Measurements from ENCODE around the gene AVL9. TPM values are rescaled to one million over a fixed set of nuclear protein-coding genes. Genes with fewer than 3 reads are reported as not detected.

The AVL9 gene
- total RNA-seq, 1 experiment from 2014 or later = 50.6 TPM

DNA sequence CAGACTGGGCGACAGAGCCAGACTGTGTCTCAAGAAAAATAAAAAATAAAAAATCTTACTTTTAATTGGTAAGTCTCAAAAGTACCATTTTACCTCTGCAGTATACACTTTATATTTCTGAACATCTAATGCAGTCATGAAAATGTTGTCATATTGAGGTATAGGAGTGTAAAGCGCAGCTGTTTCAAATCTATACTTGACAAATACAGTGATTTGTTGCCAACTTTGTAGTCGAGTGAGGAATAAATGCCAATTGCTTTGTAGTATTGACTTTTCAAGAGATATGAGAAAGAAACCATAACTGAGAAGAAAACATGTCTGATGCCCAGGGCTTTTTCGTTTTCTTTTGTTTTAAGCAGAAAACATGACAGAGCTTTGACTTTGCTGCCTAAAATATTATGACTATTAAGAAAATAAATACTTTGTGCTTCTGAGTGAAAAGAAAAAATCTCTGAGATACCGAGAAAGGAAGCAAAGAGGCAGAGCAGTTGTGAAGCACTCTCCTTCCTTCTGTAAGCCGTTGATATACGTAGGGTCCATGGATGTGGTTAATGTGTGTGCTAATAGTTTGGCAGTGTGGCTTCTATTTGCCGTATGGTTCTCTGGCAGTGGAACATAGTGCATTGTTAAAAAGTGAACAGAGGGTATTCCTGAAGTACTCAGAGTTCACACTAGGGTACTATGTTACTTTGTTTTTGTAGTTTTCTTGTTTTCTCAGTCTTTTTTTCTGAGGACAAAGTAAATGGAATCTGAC, 38.2 kb downstream of the AVL9 start:
- no peak for DNase-seq (ENCODE audit: low read depth)

DNA sequence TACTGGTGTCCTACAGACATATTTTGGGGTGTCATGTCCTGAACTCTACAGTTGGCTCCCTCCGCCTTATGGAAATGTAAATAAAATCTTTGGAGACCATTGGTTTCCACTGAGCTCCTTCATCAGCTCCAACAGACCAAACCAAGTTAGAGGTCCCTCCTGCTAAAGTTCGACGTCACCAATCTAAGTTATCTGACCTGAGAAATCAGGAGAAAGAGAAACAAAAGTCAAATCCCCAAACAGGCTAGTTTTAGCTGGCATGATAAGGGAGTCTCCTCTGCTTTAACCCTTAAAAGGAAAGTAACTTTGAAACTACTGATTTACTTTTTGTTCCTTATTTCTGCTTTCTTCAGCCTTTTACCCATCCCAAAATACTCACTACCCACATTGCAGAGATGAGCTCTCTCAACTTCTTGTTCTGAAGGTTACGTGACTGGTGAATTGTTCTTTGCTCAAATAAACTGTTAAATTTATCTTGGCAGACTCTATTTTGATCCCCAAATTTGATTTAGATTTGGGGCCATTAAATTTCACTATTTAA, 39.9 kb downstream of the AVL9 start:
- DNase-seq (ENCODE audit: low read depth) = no peak

DNA sequence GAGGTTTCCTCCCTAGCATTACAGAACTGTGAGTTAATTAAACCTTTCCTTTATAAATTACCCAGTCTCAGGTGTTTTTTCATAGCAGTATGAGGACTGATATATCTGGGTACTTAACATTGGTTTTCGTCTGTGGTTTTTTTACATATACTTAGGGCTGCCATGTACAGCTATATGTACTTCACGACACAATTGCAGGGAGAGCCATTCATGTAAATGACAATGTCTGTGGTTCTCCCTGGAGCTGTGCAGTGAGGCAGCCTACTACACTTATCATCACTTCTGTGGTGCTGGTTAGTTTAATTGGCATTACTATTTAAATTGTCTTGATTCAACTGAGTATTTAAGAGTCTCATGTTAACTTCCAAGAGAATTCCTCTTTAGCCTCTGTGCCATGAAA, 40.7 kb downstream of the AVL9 start:
- DNase-seq (ENCODE audit: low read depth) = peak; percentile 8

DNA sequence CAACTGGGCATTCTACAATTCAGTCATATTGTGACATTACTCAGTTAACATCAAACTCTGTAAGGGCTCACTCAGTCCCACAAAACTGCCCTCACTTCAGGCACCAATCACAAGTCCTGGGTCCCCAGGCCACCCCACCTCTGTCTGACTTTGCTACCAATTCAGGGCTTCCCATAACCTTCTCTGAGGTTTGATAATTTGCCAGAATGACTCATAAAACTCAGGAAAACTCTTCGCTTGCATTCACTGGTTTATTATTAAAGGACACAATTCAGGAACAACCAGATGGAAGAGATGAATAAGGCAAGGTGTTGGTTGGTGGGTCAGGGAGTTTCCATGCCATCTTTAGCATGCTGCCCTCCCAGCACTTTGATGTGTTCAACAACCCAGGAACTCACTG, 41.3 kb downstream of the AVL9 start:
- peak; percentile 93 for DNase-seq (ENCODE audit: low read depth)

DNA sequence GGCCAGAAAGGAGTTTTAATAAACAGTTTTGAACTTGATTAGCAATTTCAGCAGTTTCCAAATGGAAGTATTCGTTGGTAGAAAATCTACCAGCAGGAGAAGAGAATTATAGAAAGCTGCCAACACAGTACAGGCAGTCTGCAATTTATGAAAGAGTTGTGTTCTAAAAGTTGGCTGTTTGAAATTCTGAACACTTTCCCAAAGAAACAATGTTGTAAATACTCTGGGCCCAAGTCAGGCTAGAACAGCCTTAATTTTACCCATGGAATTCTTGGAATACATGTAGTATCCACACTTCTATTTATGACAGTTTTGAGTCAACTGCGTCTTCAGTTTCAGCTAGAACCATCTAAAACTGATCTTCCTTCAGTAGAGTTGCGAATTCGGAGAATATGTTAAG, 42.5 kb downstream of the AVL9 start:
- no peak for DNase-seq (ENCODE audit: low read depth)

DNA sequence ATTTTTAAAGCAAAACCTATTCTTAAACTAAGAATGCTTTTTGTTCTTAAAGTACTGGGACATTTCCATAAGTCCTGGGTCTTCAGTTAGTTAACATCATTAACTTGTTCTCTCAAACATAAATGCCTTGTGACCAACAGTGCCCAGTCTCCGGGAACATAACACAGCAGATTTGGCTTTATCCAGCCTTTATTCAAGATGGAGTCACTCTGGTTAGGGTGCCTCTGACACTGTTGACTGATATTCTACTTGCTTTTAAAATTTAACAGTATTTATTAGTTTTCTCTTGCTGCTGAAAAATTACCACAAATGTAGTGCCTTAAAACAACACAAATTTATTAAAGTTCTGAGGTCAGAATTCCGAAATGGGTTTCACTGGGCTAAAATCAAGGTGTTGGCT, 44.1 kb downstream of the AVL9 start:
- DNase-seq (ENCODE audit: low read depth) = no peak

DNA sequence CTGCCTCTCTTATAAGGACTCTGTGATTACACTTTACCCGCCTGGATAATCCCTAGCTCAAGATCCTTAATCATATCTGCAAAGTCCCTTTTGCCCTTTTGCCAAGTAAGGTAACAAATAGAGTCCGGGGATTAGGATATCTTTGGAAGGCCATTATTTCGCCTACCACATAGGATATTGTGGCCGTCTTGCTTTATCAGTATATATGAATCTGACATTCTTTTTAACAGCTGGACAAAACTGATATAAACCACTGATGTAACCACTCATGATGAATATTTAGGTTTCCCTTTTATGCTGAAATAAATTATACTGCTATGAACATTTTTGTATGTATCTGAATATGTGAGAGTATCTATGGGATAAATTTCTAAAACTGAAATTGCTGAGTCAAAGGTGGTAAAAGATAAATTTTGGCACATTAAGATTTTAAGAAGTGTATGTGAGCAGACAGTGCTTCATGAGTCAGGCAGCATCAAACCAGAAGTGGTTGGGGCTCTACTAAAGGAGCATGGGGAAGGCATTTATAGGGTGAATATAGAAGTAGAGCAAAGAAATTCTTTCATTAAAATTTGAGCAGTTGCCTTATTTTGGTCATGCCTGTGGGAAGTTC, 44.7 kb downstream of the AVL9 start:
- peak; percentile 3 for DNase-seq (ENCODE audit: low read depth)

DNA sequence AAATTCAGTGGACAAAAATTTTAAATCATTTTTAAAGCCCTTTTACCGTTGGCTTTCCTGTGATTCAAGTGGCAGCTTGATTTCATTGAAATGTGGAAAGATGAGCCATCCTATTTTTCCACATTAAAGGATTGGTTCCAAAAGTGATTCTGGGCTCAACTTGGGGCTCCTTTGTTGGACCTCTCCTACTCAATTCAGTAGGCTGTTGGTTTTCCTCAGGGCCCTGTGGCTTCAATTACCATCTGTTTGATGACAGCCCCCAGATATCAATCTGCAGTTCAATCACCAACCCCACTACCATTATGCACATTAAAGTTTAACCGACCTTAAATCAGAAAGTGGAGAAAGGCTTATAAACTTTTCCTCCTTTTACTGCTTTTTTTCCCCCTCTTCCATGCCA, 47.3 kb downstream of the AVL9 start:
- DNase-seq (ENCODE audit: low read depth) = no peak

DNA sequence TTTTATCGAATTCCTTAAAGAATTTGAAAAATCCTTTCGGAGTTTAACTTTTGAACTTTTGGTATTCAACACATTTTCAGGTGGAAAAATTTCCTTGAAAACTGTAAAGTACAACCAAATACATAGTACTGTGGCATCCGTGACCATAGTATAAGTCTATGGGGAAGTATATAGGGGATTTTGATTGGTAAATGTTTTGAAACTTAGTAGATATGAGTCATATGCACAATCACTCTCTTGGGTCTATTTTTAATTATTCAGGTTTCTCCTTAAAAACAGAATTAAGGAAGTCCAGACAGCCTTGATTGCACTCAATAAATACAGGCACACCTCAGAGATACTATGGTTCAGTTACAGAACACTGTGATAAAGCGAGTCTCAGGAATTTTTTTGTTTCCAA, 64.2 kb downstream of the AVL9 start:
- no peak for DNase-seq (ENCODE audit: low read depth)

DNA sequence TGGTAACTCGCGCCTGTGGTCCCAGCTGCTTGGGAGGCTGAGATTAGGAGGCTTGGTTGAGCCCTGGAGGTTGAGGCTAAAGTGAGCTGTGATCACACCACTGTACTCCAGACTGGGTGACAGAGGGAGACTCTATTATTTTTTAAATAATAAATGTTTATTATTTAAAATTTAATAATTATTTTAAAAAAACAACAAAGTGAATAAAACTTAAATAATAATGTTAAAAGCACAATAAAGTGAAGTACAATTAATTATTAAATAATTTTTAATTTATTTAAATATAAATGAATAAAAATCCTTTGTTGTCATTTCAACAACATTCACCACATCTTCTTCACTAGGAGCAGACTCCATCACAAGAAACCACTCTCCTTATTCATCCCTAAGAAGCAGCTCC, 64.8 kb downstream of the AVL9 start:
- DNase-seq (ENCODE audit: low read depth) = no peak

DNA sequence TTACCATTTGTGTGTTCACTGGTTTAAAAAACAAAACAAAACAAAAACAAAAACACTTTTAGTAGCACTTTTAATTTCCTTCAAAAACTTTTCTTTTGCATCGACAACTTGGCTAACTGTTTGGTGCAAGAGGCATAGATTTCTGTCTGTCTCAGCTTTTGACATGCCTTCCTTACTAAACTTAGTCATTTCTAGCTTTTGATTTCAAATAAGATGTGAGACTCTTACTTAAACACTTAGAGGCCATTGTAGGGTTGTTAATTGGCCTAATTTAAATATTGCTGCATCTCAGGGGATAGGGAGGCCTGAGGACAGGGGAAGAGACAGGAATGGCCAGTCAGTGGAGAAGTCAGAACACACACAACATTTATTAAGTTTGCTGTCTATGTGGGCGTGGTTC, 66.3 kb downstream of the AVL9 start:
- no peak for DNase-seq (ENCODE audit: low read depth)

DNA sequence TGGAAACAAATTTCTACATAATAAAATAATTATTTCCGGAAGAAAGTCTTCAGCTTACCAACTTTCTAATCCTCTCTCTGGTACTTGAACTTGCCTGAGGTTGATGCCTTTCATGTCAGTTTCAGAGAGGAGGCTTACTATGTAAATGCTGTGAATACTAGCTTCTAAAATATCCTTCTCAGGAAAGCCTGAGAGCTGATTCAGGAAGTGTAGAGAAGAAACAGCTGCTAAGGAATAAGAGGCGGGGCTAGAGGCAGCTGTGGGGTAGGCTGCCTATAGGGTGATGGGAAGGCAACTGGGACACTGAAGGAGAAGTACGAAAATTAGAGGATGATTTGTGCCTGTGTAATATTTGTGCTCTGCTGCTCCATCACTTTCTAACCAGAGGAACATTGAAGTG, 69.3 kb downstream of the AVL9 start:
- DNase-seq (ENCODE audit: low read depth) = no peak

DNA sequence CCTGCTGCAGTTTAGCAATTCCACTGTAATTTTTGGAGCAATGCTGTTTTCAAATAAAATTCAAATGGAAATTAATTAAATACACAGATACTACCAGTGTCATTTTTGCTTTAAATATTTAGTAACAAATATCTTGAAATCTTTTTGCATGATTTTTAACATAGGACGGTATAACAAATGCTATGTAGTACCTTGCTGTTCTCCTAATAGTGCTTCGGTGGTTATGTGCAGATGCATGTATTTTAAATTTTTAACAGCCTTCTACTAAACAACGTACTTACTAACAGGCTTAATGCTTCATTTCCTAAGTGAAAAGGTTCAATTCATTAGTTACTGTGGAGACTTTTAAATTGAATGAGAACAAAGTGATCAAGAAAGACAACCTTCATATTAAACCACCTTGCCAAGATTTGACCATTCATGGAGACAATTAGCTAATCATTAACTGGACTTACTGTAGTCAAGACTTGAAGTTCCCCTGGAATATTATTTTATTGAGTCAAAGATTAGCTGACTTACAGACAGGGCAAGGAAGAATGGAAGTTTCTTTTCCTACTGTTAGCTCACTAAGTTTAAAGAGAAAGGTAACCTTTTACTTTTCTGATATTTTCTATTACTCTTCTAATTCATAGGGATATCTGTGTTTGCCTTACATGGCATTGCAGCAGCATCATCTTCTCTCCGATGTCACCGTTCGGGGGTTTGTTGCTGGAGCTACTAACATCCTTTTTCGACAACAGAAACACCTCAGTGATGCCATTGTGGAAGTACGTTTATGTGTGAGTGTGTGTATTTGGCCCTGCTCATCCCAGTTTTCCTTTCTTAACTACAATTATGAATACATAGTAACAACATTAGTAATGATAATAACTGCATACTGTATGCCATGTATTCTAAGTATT, 74.3 kb downstream of the AVL9 start:
- DNase-seq (ENCODE audit: low read depth) = no peak

DNA sequence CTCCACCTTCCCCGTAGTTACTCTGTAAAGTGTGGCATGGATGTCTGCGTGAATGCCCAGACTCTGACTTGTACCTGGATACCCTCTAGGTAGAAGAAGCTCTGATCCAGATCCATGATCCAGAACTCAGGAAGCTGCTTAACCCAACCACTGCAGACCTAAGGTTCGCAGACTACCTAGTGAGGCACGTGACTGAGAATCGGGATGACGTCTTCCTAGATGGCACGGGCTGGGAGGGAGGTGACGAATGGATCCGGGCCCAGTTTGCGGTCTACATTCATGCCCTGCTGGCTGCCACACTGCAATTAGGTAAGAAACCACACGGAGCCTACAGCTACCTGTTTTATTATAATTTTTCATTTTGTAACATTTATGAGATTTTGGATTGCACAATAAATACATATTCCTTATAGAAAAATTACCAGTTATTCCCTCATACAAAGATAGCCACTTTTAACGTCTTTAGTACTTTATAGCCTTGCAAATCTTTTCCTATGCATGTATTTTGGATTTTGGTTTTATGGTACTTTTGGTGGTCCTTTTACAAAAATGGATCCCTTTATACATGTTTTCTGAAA, 77.9 kb downstream of the AVL9 start:
- DNase-seq (ENCODE audit: low read depth) = no peak

DNA sequence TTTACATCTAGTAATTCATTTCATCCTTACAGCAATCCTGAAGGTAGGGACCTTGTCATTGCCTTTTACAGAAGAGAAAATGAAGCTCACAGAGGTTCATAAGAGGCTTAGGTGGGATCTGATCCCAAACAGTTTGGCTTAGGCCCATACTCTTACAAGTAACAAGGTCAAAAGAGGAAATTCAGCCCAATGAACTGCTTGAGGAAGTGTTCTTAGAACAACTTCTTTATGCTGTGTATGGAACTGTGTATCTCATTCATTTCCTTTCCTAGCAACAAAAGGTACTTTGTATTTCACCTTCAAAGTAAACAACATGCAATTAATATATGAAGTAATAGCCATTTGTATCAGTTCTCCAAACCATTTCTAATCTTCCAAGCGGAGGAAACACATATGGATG, 79.3 kb downstream of the AVL9 start:
- DNase-seq (ENCODE audit: low read depth) = no peak

DNA sequence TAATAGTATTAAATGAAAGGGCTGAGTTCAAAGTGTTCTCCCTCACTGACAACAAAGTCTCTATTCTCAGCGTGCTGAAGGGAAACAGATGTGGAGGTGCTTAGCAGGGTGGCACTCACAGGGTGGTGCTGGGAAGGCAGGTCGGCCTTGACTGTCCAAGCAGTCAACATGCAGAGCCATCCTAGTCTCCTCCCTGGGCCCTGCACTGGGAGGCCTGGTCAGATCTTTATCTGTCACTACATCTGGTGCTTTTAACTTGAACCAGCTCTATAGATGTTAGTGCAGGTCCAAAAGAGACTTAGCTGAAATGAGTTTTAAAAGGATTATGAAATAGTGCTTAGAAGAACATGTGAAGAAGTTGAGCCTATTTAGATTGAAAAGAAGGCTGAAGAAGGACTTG, 82.1 kb downstream of the AVL9 start:
- no peak for DNase-seq (ENCODE audit: low read depth)

DNA sequence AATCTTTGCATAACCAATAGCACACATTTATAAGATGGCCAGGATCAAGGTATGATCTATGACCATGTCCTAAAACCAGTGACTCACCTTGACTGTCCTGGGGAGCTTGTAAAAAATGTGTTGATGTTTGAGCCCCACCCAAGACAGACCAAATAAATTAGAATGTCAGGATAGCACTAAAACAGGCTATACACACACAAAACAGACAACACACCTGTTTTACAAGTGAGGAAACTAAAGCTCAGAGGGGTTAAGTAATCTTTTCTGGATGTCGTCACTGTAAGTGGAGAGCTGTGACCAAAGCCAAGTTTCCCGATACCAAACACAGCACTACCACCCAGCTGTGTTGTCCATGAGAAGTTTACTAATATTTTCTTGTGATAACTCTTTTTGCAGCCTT, 84.5 kb downstream of the AVL9 start:
- DNase-seq (ENCODE audit: low read depth) = peak; percentile 14

DNA sequence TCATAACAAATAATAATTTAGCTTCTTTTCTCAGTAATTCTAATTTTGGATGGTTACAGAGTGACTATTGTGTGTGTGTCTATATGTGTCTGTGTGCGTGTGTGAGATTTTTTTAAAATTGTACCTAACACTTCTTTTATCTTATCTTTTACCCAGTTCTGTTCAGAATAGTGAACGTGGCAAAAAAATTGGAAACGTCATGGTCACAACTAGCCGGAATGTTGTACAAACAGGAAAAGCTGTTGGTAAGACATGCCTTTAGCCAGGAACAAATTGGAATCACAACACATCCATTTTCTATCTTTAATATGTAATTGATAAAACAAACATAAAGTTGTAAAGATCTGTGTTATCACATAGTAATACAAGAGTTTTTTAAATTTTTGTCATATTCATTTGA, 85.4 kb downstream of the AVL9 start:
- DNase-seq (ENCODE audit: low read depth) = no peak

DNA sequence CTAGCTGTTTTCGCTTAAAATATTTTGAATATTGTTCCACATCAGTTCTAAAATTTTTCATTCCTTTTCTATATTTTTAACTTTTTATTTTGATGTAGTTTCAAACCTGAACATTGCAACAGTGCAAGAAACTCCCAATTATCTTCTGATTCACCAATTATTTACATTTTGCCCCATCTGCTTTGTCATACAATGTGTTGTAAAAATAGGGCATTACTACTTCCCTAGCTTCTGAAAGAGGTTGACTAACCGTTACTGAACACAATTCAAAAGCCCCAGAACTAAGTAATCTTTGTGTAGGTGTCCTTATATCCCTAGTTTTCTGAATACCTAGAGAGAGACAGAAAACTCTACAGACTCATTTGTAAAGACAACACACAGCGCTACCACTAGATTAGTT, 86.7 kb downstream of the AVL9 start:
- DNase-seq (ENCODE audit: low read depth) = no peak

DNA sequence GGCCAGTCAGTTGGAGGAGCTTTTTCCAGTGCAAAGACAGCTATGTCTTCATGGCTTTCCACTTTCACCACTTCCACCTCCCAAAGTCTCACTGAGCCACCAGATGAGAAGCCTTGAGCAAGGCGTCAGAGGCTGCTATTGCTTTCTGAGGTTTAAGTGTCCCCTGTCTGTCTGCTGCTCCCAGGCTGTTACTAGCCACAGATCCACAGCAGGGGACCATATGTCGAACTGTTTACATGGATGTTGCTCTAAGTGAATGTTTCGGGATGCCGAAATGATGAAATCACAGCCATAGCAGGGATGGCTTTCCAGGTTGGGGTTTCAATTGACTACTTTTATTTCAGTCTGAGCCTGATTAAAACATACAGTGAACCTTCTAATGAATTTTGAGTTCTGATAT, 88.5 kb downstream of the AVL9 start:
- DNase-seq (ENCODE audit: low read depth) = no peak

DNA sequence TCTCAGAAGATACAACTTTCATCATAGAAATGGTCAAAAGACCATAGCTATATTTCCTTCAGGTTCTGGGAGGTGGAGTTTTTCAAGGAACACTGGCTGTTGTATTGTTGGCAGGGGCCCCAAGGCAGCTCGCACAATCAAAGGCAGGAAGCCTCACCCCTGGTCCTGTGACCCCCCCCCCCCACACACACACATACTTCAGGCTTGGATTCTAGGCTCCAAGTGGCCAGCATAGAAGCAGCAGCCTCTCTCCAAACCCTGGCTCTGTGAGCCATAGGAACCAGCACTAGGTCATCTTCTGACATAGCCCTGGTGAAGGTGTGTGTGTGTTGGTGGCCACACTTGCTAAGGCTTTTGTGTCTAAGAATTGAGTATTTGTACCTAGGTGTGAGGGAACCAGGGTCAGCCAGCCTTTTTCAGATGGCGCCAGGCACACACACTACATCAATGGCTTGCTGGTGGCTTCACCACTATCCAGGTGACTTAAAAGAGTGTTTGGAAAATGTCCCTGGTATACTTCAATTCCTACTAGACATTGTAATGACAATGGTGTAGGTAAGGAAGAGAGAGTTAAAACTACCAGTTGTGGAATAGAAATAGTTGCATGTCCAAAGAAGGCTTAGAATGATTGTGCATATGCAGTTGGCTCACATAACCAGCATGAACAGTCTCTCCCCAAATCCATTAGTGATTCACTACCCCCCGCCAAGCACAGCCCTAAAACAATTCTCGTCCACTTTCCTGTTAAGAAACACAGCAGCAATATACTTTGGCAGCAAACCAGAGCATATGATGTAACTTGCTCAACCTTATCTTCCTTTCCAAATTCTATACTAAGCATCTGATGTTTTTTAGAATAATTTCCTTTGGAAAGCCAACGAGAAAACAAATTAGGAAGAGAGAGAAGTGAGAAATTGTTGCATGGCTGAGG, 91.3 kb downstream of the AVL9 start:
- DNase-seq (ENCODE audit: low read depth) = peak; percentile 94

All from M059J (cell line).